B cell (primary cell): ENCODE data around the gene KLRC3. TPM values are rescaled to one million over a fixed set of nuclear protein-coding genes. Genes with fewer than 3 reads are reported as not detected.

Experiments used
- ATAC-seq: fragments of 200-7000 bp; cut with Tn5 transposase; one replicate; pipeline ENCODE4 v1.10.0; 2021; ENCODE audit warnings: low read depth, mild to moderate bottlenecking, moderate number of reproducible peaks, moderate library complexity
- CTCF ChIA-PET: fragments of 350-600 bp; sonication (Branson Sonifier 250); formaldehyde crosslinking; loops from one replicate; lab custom pipeline; 2021; ENCODE audit warnings: antibody characterized with exemption, inconsistent platforms; lab: Charles Lee
- POLR2A ChIA-PET: fragments of 350-600 bp; sonication (Branson Sonifier 250); formaldehyde crosslinking; loops from one replicate; lab custom pipeline; 2021; ENCODE audit warnings: antibody characterized with exemption; lab: Charles Lee
- DNase-seq: peaks from one replicate; pipeline ENCODE4 v3.0.0; 2013
- H2AFZ ChIP-seq: 2 replicates; pipeline ENCODE4 v1.6.1; 2012; ENCODE audit warnings: mild to moderate bottlenecking, low read depth, low read length; ENCODE audit not compliant: insufficient read depth, poor library complexity, severe bottlenecking
- H3K27ac ChIP-seq, 2 donors: 1 replicate in 1 of 2; 2 replicates in 1 of 2; pipeline ENCODE4 v1.5.1; 2012 to 2013; ENCODE audit warnings: low read length in 2 of 2, mild to moderate bottlenecking in 2 of 2, moderate library complexity in 1 of 2
- H3K27me3 ChIP-seq, 4 experiments: fragments of 200-600 bp in 1 of 4; sonication (generic) in 1 of 4; replicated peaks in 1 of 4; 1 replicate in 2 of 4; 2 replicates in 2 of 4; pipeline versions ENCODE4 v1.6.1 to v1.7.0; 2013 to 2016; ENCODE audit warnings: low read length in 3 of 4, mild to moderate bottlenecking in 2 of 4, mixed read lengths in 1 of 4, moderate library complexity in 1 of 4; ENCODE audit not compliant: insufficient read depth in 4 of 4, control insufficient read depth in 3 of 4; ENCODE audit errors: control extremely low read depth in 1 of 4
- H3K36me3 ChIP-seq, 2 experiments: replicated peaks in 1 of 2; 1 replicate in 1 of 2; 2 replicates in 1 of 2; pipeline versions ENCODE4 v1.6.1 to v1.7.1; 2013; ENCODE audit warnings: low read length in 1 of 2; ENCODE audit not compliant: insufficient read depth in 2 of 2, control insufficient read depth in 1 of 2; ENCODE audit errors: control extremely low read depth in 1 of 2, extremely low read depth in 1 of 2
- H3K4me1 ChIP-seq, 2 donors: fragments of 200-600 bp in 1 of 2; sonication (generic) in 1 of 2; 1 replicate in 1 of 2; 2 replicates in 1 of 2; pipeline versions ENCODE4 v1.5.1 to v1.6.1; 2013 to 2017; ENCODE audit warnings: low read length in 2 of 2; ENCODE audit not compliant: control insufficient read depth in 2 of 2, insufficient read depth in 2 of 2
- H3K4me2 ChIP-seq: replicated peaks from 2 replicates; pipeline ENCODE3; 2012; ENCODE audit warnings: mild to moderate bottlenecking, low read depth, low read length; ENCODE audit not compliant: poor library complexity, severe bottlenecking
- H3K4me3 ChIP-seq, 5 experiments: fragments of 200-600 bp in 1 of 5; sonication (generic) in 1 of 5; 1 replicate in 3 of 5; 2 replicates in 2 of 5; pipeline versions ENCODE4 v1.5.1 to v1.7.0; 2011 to 2016; ENCODE audit warnings: low read length in 4 of 5, mild to moderate bottlenecking in 4 of 5, low read depth in 2 of 5, control low read depth in 1 of 5, moderate library complexity in 1 of 5; ENCODE audit not compliant: insufficient read depth in 1 of 5; ENCODE audit errors: control extremely low read depth in 1 of 5, extremely low read depth in 1 of 5
- H3K79me2 ChIP-seq: fragments of 200-600 bp; sonication (generic); one replicate; pipeline ENCODE4 v1.6.0; 2016; ENCODE audit warnings: low read length; ENCODE audit not compliant: control insufficient read depth, insufficient read depth
- H3K9ac ChIP-seq: fragments of 200-600 bp; sonication (generic); 2 replicates; pipeline ENCODE4 v1.6.1; 2017; ENCODE audit warnings: mild to moderate bottlenecking, low read length, moderate library complexity
- H3K9me3 ChIP-seq, 3 donors: one replicate each; pipeline versions ENCODE4 v1.6.1 to v1.7.1; 2013; ENCODE audit warnings: low read length in 2 of 3; ENCODE audit not compliant: control insufficient read depth in 2 of 3, insufficient read depth in 1 of 3; ENCODE audit errors: control extremely low read depth in 1 of 3
- H4K20me1 ChIP-seq: 2 replicates; pipeline ENCODE4 v1.6.0; 2012; ENCODE audit warnings: mild to moderate bottlenecking, low read length; ENCODE audit not compliant: insufficient read depth, control insufficient read depth, poor library complexity, severe bottlenecking
- H3K27ac Mint-ChIP-seq: one replicate; pipeline ENCODE4 v1.8.0; 2021; ENCODE audit warnings: mixed read lengths
- H3K27me3 Mint-ChIP-seq: one replicate; pipeline ENCODE4 v1.8.0; 2021; ENCODE audit warnings: mixed read lengths
- H3K4me1 Mint-ChIP-seq: one replicate; pipeline ENCODE4 v1.8.0; 2021; ENCODE audit warnings: mixed read lengths
- H3K4me3 Mint-ChIP-seq: one replicate; pipeline ENCODE4 v1.8.0; 2021; ENCODE audit warnings: mixed read lengths
- H3K9me3 Mint-ChIP-seq: one replicate; pipeline ENCODE4 v1.8.0; 2022; ENCODE audit warnings: mixed read lengths; ENCODE audit not compliant: insufficient read depth
- EZH2 ChIP-seq: IDR thresholded peaks from 2 replicates; pipeline ENCODE4 v1.6.1; 2012; ENCODE audit warnings: borderline replicate concordance, low read depth, mild to moderate bottlenecking, moderate library complexity, low read length; ENCODE audit not compliant: insufficient read depth, poor library complexity, severe bottlenecking
- intact Hi-C: fragments of 100-400 bp; cut with micrococcal nuclease; formaldehyde crosslinking; loops from one replicate; pipeline ENCODE4 v1.10.0; 2022
- polyA plus RNA-seq: library from polyadenylated mRNA; depleted of rRNA; stranded (reverse); fragments of >200 nt; gene quantifications from 2 replicates; pipeline ENCODE4 v1.2.3, GENCODE V29; 2012
- total RNA-seq, 2 donors: library from RNA; stranded (reverse); fragments of 120-200 nt in 1 of 2; gene quantifications; 1 replicate in 1 of 2; 2 replicates in 1 of 2; pipeline versions ENCODE4 v1.2.3 to v1.2.4, GENCODE V29; 2013 to 2022
- TF ChIP-seq, protein P1 (sequence below): fragments of 200-600 bp; IDR thresholded peaks from one replicate; pipeline ENCODE4 v1.8.0; 2022; ENCODE audit warnings: antibody characterized with exemption, mild to moderate bottlenecking

The KLRC3 gene
- total and polyA plus RNA-seq, 2 donors (not counting 1 experiment from before 2014, with no cell fraction given) = not detected

DNA sequence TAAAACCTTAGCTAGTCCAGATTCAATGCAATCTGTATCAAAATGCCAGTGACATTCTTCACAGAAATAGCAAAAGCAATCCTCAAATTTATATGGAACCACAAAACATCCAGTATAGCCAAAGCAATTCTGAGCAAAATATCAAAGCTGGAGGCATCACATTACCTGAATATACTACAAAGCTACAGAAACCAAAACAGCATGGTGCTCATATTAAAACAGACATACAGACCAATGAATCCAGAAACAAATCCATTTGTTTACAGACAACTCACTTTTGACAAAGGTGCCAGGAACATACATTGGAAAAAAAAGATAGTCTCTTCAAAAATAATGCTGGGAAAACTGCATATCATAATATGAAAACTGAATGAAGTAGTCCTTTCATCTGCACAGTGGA lies 15.6 kb downstream of the KLRC3 start:
- H3K27me3 ChIP-seq = no peaks in the 10 kb centered on the region
- CTCF ChIA-PET = no interaction called here
- H3K9me3 ChIP-seq = peaks cover 0 to 3% (median 0%) of the 10 kb centered on the region in 3 donors
- intact Hi-C loops = no loop called here
- H3K9ac ChIP-seq = no peak overlapping the region
- no peaks in the 10 kb centered on the region for H3K36me3 ChIP-seq
- H3K79me2 ChIP-seq = no peaks in the 10 kb centered on the region
- no peak overlapping the region for H3K27ac ChIP-seq
- Mint-ChIP-seq H3K27ac (no peak overlapping the region), H3K9me3 (no peaks in the 10 kb centered on the region), H3K4me3 (no peak overlapping the region), H3K27me3 (peaks cover 23% of the 10 kb centered on the region), H3K4me1 (peaks cover 7% of the 10 kb centered on the region)
- H3K4me2 ChIP-seq = no peak overlapping the region
- POLR2A ChIA-PET = no interaction called here
- TF ChIP-seq EZH2 = no peak
- TF ChIP-seq, protein P1, sequence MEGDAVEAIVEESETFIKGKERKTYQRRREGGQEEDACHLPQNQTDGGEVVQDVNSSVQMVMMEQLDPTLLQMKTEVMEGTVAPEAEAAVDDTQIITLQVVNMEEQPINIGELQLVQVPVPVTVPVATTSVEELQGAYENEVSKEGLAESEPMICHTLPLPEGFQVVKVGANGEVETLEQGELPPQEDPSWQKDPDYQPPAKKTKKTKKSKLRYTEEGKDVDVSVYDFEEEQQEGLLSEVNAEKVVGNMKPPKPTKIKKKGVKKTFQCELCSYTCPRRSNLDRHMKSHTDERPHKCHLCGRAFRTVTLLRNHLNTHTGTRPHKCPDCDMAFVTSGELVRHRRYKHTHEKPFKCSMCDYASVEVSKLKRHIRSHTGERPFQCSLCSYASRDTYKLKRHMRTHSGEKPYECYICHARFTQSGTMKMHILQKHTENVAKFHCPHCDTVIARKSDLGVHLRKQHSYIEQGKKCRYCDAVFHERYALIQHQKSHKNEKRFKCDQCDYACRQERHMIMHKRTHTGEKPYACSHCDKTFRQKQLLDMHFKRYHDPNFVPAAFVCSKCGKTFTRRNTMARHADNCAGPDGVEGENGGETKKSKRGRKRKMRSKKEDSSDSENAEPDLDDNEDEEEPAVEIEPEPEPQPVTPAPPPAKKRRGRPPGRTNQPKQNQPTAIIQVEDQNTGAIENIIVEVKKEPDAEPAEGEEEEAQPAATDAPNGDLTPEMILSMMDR = no peak
- no peaks in the 10 kb centered on the region for H4K20me1 ChIP-seq
- ATAC-seq (no peak), DNase-seq (no peak)
- no peak overlapping the region for H2AFZ ChIP-seq
- H3K4me3 ChIP-seq = no peak overlapping the region
- H3K4me1 ChIP-seq = peaks cover 10% of the 10 kb centered on the region in 2 donors

DNA sequence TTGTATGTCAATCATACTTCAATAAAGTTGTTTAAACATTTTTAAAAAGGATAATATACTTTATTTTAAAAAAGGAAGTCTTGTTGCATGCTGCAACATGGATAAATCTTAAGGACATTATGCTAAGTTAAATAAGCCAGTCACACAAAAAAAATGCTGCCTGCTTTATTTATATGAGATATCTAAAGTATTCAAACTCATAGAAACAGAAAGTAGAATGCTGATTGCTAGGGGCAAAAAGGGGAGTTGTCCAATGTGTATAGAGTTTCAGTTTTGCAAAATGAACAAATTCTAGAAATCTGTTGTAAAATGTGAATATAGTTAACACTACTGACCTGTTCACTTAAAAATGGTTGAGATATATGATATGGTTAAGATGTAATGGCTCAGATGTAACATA lies 19.6 kb downstream of the KLRC3 start:
- TF ChIP-seq, protein P1 = no peak
- no peak for TF ChIP-seq EZH2
- Mint-ChIP-seq H3K27me3 (peaks cover 33% of the 10 kb centered on the region), H3K4me1 (peaks cover 5% of the 10 kb centered on the region), H3K9me3 (no peaks in the 10 kb centered on the region), H3K4me3 (no peak overlapping the region), H3K27ac (no peak overlapping the region)
- no peaks in the 10 kb centered on the region for H4K20me1 ChIP-seq
- no peak overlapping the region for H3K27ac ChIP-seq
- H2AFZ ChIP-seq = no peak overlapping the region
- no peaks in the 10 kb centered on the region for H3K27me3 ChIP-seq
- H3K9ac ChIP-seq = no peak overlapping the region
- H3K36me3 ChIP-seq = no peaks in the 10 kb centered on the region
- intact Hi-C loops = no loop called here
- H3K9me3 ChIP-seq = peaks cover 0 to 3% (median 3%) of the 10 kb centered on the region in 3 donors
- peaks cover 17 to 22% of the 10 kb centered on the region in 2 donors for H3K4me1 ChIP-seq
- ATAC-seq (no peak), DNase-seq (no peak)
- H3K4me2 ChIP-seq = no peak overlapping the region
- H3K4me3 ChIP-seq = no peak overlapping the region
- H3K79me2 ChIP-seq = no peaks in the 10 kb centered on the region
- POLR2A ChIA-PET = no interaction called here
- CTCF ChIA-PET = no interaction called here
